Activated CD8-positive, alpha-beta memory T cell treated with anti-CD3 and anti-CD28 coated beads for 4 hours (primary cell): ENCODE results near the gene FASTKD3.

Source experiments
- DNase-seq, 2 donors: peaks; one replicate each; pipeline ENCODE4 v3.0.0-alpha.2; 2020; ENCODE audit warnings: low read depth in 2 of 2

FASTKD3 gene

GRCh38 chr5:7881091-7881490, 12.3 kb upstream of the FASTKD3 start:
- DNase-seq = no peak

- DNase-seq = no peak
These were observed 9.6 kb upstream of the FASTKD3 start for GRCh38 chr5:7878381-7878873.

DNA sequence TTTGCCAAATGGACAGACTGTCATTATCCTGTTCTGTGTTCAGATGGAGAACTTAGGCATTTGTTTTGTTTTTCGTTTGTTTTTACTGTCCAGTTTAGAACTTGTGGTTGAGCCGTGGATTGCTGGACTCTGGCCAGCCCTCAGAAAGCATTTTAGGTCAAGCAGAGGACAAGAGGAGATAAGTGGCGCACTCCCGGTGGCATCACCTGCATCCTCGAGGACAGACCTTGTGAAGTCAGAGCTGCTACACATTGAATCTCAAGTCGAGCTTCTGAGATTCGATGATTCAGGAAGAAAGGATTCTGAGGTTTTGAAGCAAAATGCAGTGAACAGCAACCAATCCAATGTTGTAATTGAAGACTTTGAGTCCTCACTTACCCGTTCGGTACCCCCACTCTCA, 9.0 kb upstream of the FASTKD3 start:
- DNase-seq = no peak

- DNase-seq = no peak
These were observed 8.0 kb upstream of the FASTKD3 start for GRCh38 chr5:7876867-7877266.

GRCh38 chr5:7875151-7875550, 6.3 kb upstream of the FASTKD3 start:
- DNase-seq = no peak

DNA sequence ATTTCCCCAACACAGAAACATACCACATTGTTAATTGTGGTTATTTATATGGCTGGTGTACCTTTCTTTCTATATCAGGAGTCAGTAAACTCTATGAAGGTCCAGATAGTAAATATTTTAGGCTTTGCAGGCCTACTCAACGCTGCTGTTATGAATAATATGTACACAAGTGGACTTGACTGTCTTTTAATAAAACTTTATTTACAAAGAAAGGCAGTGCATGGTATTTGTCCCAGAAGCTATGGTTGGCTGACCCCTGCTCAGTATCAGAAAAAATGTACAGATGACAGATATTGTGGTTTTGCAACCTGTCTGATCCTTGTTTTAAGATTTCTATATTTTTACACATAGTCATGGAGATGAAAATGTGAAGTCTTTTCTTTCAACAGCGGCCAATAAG, 5.8 kb upstream of the FASTKD3 start:
- no peak for DNase-seq

- no peak for DNase-seq
These were observed 4.4 kb upstream of the FASTKD3 start for GRCh38 chr5:7873216-7873615.

DNA sequence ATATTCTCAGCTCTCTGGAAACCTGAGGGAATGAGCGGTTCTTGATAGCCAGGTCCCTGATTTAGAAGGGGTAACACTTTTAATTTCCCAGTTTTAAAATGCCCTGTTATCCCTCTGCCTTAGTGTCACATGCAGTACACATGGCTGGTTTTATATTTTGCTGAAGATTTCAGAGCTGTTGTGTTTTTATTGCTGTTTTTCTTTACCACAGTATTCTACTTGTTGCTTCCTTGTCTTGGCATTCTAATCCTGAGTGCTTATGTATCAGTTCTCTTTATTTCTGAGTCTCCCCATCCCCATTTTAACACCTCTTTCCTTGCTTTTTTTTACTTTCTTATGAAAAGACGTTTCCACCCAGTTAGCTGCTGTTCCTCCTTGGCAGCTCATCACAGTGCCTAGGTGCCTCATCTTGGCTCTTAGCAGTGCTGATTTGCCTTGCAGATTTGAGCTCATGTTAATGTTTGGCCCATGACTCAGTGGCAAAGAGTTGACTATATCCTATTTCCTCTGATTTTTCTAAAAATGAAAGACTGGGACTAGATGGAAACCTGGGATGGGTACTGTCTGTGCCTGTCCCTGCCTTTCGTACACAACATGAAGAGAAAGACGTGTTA, 3.8 kb upstream of the FASTKD3 start:
- no peak for DNase-seq

GRCh38 chr5:7871653-7872052, 2.8 kb upstream of the FASTKD3 start:
- no peak for DNase-seq

- DNase-seq = no peak
These were observed 774 bp upstream of the FASTKD3 start for GRCh38 chr5:7869474-7870136.

DNA sequence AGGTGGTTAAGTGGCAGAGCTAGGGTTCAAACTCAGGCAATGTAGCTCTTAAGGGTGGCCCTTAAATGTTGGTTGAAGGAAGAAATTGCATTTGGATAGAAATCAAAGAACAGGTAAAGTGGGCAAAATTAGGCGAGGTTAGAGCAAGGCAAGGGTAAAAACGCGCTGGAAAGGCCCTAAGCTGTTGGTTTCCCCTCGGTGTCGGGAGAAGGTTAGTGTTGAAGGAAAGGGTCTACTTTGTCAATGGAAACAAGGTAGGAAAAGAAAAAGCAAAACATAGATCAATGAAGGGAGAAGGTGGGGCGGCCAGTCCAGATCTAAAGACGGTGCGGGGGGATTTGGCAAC, 431 bp downstream of the FASTKD3 start:
- no peak for DNase-seq

- DNase-seq = no peak
These were observed 1.6 kb downstream of the FASTKD3 start for GRCh38 chr5:7867260-7867659.

GRCh38 chr5:7866196-7866595, 2.6 kb downstream of the FASTKD3 start:
- DNase-seq = no peak

- DNase-seq = no peak
These were observed 10.8 kb downstream of the FASTKD3 start for GRCh38 chr5:7857926-7858632.

DNA sequence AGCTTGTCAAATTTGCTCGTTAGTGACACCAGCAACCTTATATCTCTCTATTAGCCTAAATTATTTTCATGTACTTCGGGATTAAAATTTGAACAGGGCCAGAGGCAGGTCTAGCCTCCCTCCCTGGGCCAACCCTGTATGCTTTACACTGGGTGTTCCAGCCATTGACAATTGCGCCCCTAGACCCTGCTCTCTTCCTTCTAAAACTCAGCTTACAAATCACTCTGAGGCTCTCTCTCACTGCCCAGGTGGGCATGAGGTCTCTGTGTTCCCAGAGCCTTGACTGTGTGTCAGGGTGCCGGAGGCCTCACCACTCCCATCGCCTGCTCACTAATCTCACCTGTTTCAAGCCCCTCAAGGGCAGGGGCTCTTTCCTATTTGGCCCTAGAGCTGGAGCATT, 11.5 kb downstream of the FASTKD3 start:
- no peak for DNase-seq

DNA sequence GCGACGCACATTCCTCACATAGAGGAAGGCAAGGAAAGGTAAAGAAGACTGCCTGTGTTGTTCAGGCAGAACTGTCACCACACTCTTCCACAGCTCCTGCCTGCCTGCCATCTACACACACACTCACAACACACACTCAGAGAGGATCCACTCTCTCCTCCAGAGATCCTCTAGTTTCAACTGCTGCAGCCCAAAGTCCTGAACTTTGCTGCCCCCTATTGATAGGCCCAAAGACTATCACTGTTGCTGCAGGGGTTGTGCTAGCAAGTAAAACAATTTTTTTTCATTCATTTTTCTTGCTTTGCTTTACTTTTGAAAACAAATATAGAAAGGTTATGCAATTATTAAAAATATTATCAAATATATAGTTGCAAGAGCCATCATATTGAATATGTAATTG, 12.0 kb downstream of the FASTKD3 start:
- DNase-seq = no peak

DNA sequence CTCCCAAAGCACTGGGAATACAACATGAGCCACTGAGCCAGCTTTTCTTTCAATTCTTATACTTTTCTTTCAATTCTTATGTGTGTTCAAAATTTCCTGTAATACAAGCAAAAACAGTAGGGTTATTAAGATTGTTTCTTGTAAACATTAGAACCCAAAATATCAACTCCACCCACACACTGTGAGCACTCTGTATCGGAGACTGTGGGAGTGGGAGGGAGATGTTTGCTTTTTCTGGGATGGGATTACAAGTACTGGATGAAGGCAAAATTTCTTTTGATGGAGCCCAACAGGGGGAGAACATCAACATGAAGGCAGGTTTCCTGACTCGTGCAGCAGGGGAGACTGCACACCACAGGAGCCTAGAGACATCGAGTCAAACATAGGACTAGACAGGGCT, 13.2 kb downstream of the FASTKD3 start:
- DNase-seq = no peak

GRCh38 chr5:7852988-7853387, 15.8 kb downstream of the FASTKD3 start:
- no peak for DNase-seq

GRCh38 chr5:7852542-7852941, 16.3 kb downstream of the FASTKD3 start:
- no peak for DNase-seq

DNA sequence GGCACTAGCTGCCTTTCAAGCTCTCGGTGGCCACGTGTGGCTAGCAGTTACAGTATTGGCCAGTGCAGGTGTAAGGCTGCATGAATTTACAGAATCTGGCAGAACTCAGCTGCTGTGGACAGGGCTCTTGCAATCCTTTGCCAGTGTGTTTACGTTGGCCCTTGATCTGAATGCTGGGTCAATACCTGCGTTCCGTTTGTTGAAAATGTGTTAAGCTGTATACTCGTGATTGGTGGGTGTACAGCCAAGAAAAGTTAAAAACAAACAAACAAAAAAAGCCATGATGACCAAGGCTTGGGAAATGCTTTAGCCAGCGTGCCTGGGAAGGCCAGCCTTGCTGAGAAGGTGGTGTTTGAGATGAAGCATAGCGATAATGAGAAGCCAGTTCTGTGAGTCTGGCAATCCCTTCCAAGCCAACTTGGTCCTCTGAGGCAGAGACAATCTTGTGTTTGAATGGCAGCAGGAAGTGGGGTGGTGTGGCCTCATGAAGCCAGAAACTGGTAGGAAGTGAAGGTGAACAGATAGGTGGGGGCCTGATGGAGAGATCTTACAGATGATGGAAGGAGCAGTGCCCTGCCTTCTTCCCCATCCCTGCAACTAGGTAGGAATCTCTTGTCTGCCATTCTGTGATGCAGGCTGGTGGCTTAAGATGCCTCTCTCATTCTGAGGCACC, 17.1 kb downstream of the FASTKD3 start:
- no peak for DNase-seq

DNA sequence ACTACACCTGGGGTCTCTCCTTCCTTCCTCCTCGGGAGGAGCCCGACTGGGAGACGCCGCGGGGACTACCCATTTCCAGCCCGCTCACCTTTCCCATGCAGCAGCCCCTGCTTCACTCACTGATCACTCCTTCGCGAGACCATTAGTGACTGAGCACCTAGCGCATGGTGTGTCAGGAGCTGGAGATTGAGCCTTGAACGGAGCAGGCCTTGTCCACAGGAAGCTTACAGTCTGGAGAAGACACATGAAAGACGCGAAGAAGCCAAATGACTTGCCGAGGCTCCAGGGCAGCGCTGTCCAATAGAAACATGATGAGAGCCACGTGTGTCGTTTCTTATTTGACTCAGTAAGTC, 17.6 kb downstream of the FASTKD3 start:
- DNase-seq = no peak

- DNase-seq = no peak
These were observed 18.2 kb downstream of the FASTKD3 start, which contains the start of gene CFAP90 for GRCh38 chr5:7850395-7851239. TSS of gene CFAP90 (minus strand) at chr5:7851133. CDS start at chr5:7851021, 112 bp downstream.
